Endothelial cell of umbilical vein (primary cell): ENCODE measurements around the gene PON3.
"Not testable (repeated sequence)": the region's sequence is repeated elsewhere in the genome, so short reads cannot be mapped to it uniquely, and the experiment has no call there.

Source experiments
- CTCF ChIP-seq, 2 donors: IDR thresholded peaks; 1 replicate in 1 of 2; 2 replicates in 1 of 2; pipeline ENCODE4 v1.5.1; 2011; ENCODE audit warnings: low read length in 2 of 2, mild to moderate bottlenecking in 2 of 2, moderate library complexity in 2 of 2, control low read depth in 1 of 2, inconsistent platforms in 1 of 2, low read depth in 1 of 2; ENCODE audit not compliant: insufficient read depth in 1 of 2; ENCODE audit errors: extremely low read depth in 1 of 2
- POLR2AphosphoS5 ChIP-seq: IDR thresholded peaks from 2 replicates; pipeline ENCODE4 v1.6.1; 2012; ENCODE audit warnings: low read depth, mild to moderate bottlenecking, control low read depth, low read length, moderate library complexity; ENCODE audit not compliant: insufficient read depth

GRCh38 chr7:95379457-95379856 is 16.7 kb downstream of the PON3 start:
- TF ChIP-seq CTCF (IDR thresholded peaks at IDR 0.05; ENCODE audit: extremely low read depth in 1 of 2, insufficient read depth in 1 of 2, low read depth in 1 of 2, low read length in 2 of 2); POLR2AphosphoS5: not testable (repeated sequence)
